NCI-H524 (cell line): ENCODE data around the gene RPL19.
"Not testable (repeated sequence)": the region's sequence is repeated elsewhere in the genome, so short reads cannot be mapped to it uniquely, and the experiment has no call there.

Experiments
- DNase-seq, 2 experiments: peaks; one replicate each; lab custom pipeline; 2025; lab: John Stamatoyannopoulos, UW

Gene RPL19

GRCh38 chr17:39200070-39200879 lies at the start of gene RPL19:
Gene RPL19 (plus strand): TSS chr17:39200283. CDS start chr17:39200345, 62 bp downstream.
- peak; percentile 30 to 82 for DNase-seq

- DNase-seq = no peak
Measured at GRCh38 chr17:39150795-39151149, 49.3 kb upstream of the RPL19 start.

- DNase-seq = no peak
Measured at GRCh38 chr17:39151150-39151942, 48.7 kb upstream of the RPL19 start, which contains the start of gene PLXDC1. Gene PLXDC1 (minus strand): TSS chr17:39151637. CDS start chr17:39151437, 200 bp downstream.

GRCh38 chr17:39151943-39152818 lies 47.9 kb upstream of the RPL19 start:
- DNase-seq = peak; percentile 66 to 75

- DNase-seq = peak; percentile 89 to 91
Measured at GRCh38 chr17:39153599-39154051, 46.5 kb upstream of the RPL19 start.

GRCh38 chr17:39155654-39156053 lies 44.4 kb upstream of the RPL19 start:
- DNase-seq = no peak

- DNase-seq = no peak
Measured at GRCh38 chr17:39156491-39156890, 43.6 kb upstream of the RPL19 start.

GRCh38 chr17:39158623-39159022 lies 41.5 kb upstream of the RPL19 start:
- no peak for DNase-seq

GRCh38 chr17:39161962-39162361 lies 38.1 kb upstream of the RPL19 start:
- no peak for DNase-seq

- DNase-seq = peak; percentile 76
Measured at GRCh38 chr17:39164675-39165143, 35.4 kb upstream of the RPL19 start.

- DNase-seq = no peak
Measured at GRCh38 chr17:39165178-39165840, 34.8 kb upstream of the RPL19 start.

GRCh38 chr17:39165841-39166349 lies 34.2 kb upstream of the RPL19 start, which contains the start of gene ARL5C:
Gene ARL5C (minus strand): TSS chr17:39166161. CDS start chr17:39165760, 401 bp downstream.
- no peak for DNase-seq

GRCh38 chr17:39166437-39167335 lies 33.4 kb upstream of the RPL19 start:
- peak; percentile 65 to 67 for DNase-seq

GRCh38 chr17:39167476-39167875 lies 32.6 kb upstream of the RPL19 start:
- peak; percentile 95 to 97 for DNase-seq

- DNase-seq = not testable (repeated sequence)
Measured at GRCh38 chr17:39168503-39168902, 31.6 kb upstream of the RPL19 start.

- no peak for DNase-seq
Measured at GRCh38 chr17:39169101-39169500, 31.0 kb upstream of the RPL19 start.

- no peak for DNase-seq
Measured at GRCh38 chr17:39169518-39169917, 30.6 kb upstream of the RPL19 start.

GRCh38 chr17:39170109-39170508 lies 30.0 kb upstream of the RPL19 start:
- no peak for DNase-seq

GRCh38 chr17:39170558-39170957 lies 29.5 kb upstream of the RPL19 start:
- no peak for DNase-seq

- no peak for DNase-seq
Measured at GRCh38 chr17:39171933-39172332, 28.1 kb upstream of the RPL19 start.
